NCI-H748 treated with DMSO at 0.1 percent for 48 hours (cell line): ENCODE data around the gene PLEKHN1.
"Not testable (repeated sequence)": the region's sequence is repeated elsewhere in the genome, so short reads cannot be mapped to it uniquely, and the experiment has no call there.

Experiments used
- DNase-seq: peaks from one replicate; lab custom pipeline; 2025; lab: John Stamatoyannopoulos, UW

The PLEKHN1 gene

DNA sequence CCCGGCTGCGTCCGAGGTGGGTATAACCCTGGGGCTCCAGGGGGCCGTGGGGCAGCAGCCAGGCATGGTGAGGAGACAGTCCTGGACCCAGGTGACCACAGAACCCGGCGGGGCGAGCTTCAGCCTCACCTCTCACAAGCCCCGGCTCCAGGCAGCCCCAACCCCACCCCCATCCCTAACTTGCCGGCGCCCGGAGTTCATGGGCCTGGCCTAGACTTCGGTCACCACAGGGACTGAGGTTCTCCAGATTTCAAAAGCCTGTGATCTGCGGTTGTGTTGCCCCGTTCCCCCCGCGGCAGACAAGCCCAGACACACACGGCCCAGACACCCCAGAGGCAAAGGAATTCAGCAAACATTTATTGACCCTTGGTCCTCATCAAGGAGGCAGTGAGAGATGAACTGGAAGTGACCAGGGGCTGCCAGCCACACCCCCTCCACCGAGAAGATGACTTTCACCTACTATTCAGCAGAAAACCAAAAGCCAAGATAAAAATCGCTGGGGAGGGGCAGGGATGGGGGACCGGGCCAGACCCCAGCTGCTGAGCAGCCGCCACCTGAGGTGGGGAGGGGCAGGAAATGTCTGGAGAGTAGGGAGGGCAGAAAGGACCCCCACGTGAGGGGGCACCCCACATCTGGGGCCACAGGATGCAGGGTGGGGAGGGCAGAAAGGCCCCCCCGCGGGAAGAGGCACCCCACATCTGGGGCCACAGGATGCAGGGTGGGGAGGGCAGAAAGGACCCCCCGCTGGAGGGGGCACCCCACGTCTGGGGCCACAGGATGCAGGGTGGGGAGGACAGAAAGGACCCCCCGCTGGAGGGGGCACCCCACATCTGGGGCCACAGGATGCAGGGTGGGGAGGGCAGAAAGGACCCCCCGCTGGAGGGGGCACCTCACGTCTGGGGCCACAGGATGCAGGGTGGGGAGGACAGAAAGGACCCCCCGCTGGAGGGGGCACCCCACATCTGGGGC, 29.7 kb downstream of the PLEKHN1 start:
- DNase-seq, result no peak

DNA sequence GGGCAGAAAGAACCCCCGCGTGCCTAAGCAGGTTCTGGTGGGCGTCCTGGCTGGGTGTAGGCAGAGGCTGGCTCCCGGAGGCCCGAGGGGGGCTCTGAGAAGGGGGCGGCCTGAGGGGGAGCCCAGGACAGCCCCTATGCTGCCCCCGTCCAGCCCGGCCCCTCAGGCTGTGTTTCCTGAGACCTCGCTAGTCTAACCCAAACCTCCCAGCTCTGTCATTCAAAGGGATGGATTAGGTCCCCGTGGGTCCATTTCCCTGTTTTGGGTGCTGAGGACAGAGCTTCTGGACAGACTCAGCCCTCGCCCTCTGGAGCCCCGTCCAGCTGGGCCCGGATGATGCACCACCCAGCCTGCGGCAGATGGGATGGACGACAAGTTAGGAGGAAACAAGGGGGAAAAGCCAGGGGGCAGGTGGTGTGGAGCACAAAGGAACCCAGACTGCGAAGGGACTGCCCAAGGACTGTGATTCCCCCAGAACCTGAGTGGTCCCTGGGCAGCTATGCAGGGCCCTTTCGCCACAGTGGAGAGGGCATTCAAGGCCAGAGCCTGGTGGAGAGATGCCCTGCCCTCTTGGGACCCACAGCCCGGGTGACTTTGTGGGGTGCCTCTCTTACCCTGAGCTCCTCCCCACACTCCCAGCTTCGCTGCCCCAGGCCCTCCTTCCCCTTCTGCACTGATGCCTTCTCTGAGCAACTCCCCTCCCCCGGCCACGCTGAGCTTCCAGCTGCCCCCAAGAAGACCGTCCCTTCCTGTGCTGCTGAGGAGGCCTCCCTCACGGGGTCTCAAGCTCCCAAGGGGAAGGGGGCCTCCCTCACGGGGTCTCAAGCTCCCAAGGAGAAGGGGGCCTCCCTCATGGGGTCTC, 30.8 kb downstream of the PLEKHN1 start:
- DNase-seq, result no peak

DNA sequence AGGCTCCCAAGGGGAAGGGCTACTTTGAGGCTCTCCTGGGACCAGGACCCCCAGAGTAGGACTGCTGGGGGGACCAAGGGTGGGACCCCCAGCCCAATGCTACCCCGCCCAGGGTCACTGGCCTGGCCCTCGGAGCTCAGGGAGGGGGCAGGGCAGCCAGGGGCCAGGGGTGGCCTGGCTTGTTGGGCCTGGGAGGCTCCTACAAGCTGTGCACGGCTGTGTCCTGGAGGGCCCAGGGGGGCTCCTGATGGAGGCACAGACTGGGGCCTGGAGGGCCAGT, 31.4 kb downstream of the PLEKHN1 start:
- no peak for DNase-seq

DNA sequence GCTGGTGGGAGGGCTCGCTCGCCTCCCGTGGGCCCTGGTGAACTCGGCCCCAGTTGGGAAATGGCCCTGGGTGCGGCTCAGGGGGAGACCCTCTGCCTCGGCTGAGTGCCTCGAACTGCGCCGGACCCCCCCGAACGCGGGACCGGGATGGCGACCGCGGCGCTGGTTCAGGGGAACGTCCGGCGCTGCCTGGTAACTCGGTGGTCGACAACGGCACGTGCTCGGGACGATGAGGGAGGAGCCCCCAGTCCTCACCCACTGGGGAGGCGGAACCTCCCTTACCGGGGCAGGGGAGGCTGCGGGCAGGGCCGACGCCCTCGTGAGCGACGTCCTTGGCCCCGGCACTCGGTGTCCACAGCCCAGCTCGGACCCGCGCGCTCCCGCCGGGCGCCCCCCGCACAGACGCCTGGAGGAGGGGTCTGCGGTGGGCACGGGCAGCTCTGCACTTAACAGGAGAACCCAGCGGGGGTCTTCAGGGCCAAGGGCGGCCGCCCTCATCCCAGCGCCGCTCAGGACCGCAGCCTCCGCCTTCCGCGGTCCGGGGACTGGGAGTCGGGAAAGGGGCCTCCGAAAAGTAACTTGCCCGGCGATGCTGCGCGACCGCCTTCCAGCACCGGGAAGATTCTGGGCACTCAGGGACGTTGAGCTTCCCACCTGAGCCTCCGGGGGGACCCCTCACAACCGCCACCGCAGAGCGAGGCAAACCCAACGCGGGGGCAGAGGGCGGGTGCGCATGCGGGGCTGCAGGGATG, 31.9 kb downstream of the PLEKHN1 start:
- no peak for DNase-seq

DNA sequence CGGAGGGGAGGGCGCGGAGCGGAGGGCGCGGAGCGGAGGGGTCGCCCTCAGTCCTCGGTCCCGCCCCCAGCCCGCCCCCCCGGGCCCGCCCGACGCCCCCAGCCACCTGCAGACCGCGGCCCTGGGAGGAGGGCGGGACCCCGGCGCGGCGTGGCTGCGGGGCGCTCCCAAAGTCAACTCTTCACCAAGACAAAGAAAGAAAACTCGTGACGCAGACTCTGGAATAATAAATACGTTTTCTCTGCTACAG, 32.4 kb downstream of the PLEKHN1 start:
- DNase-seq, result no peak

DNA sequence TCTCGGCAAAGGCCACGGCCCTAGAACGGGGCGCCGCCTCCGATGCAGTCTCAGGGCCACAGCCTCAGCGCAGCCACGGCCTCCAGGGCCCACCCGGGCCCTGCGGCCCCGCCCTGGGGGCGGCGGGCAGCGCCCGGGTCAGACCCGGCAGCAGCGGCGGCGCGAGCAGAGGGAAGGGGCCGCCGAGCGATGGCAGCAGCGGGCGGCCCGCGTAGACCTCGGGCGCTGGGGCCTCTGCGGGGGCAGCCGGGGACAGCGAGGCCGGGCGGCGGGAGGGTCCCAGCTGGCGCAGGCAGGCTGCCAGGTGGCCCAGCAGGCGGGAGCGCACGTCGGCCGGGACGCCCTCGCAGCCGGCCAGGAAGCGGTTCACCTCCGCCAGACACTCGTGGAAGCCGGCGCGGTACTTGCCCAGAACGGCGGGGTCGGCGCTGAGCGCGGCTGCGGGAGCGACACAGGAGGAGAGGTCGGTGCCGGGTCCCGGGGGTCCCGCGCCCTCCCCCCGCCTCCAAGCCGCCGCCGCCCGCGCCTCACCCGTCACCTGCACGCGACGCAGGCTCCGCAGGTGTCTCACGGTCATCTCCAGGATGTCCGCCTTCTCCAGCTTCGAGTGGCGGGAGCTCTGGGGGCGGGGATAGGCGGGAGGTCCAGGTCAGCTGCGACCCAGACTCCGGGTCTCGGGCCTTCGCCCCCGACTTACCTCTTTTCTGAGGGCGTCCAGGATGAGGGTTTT, 32.9 kb downstream of the PLEKHN1 start:
- DNase-seq, result peak; percentile 19

DNA sequence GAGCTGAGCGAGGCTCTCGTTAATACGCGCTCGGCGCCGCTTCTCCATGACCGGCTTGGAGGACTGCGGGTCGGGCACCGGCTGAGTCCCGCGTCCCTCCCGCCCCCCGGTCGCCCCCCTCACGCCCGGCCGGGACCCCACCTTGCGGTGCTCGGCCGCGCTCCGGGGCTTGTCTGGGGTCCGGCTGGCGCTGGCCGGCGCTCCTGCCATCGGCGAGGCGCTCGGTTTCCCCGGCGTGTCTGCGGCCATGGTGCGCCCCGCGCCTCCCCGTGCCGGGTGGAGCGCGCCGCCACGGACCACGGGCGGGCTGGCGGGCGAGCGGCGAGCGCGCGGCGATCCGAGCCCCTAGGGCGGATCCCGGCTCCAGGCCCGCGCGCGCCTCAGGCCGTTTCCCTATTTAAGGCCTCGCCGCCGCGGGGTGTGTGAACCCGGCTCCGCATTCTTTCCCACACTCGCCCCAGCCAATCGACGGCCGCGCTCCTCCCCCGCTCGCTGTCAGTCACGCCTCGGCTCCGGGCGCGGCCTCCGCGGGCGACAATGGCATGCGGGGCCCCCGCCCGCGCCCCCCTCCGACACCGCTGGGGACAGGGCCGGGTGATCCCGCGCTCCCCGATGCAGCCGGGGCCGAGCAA, 33.6 kb downstream of the PLEKHN1 start, which contains the start of gene HES4:
TSS of gene HES4 (minus strand) at position 373 of the 632 bp plus-strand sequence. CDS start at position 249, 124 bp downstream.
- peak; percentile 61 for DNase-seq

DNA sequence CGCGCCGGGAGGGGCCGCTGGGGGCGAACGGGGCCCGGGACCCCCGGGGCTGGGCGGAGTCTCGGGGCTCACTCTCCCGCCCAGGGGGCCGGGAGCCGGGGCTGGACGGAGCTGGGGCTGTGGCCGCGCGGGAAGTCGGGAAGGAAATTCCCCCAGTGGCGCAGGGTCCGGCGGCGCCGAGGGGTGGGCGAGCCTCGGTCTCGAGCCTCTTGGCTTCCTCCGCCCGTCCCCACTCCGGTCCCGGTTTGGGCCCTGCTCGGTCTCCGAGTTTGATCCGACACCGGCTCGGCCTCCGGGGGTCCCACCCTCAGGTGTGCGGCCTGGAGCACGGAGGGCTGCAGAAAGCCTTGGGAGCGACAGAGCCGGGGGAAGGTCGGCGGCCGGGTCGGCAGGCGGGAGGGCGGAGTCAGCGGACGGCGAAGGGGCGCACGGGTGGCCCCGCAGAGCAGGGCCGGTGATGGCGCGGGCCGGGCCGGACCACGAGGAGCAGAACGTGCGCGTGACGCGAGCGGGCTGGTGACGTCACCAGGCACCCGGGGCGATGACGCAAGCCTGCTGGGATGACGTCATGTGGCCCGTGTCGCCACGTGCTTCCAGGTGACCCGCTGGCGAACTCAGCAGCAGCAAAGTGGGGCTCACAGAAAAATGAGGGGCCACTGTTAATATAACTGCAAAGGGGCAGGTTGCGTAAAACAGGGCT, 34.2 kb downstream of the PLEKHN1 start:
- no peak for DNase-seq

DNA sequence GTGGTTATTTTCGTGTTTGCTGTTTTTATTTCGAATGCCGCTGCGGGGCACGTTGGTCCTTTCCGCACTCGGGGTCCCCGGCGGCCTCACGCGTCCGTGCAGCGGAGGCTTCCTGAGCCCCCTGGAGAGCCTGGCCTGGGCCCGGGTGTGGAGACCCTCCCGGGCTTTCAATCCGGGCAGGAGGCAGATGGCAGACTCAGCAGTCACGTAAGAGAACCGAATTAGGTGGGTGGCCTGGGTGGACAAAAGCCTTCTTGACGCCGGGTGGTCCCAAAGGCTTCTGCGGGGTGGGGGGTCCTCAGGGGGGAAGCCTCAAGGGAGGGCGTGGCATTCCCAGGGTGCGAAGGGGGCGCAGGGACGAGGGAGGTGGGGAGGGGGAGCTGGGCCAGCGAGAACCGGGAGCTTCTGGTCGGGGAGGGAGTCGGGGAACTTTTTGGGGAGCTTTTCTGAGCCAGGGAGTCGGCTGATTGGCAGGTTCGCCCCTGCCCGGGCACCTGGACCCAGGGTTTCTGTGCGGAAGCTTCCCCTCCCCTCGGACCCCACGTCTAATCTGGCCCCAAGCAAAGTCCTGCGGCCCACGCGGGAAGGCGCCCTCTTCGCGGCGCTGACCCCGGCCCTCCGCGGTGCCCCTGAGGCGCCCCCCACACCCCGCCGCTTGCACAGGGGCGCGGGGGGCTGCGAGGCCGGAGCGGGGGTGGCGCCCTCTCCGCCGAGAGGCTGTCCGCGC, 34.9 kb downstream of the PLEKHN1 start:
- no peak for DNase-seq

DNA sequence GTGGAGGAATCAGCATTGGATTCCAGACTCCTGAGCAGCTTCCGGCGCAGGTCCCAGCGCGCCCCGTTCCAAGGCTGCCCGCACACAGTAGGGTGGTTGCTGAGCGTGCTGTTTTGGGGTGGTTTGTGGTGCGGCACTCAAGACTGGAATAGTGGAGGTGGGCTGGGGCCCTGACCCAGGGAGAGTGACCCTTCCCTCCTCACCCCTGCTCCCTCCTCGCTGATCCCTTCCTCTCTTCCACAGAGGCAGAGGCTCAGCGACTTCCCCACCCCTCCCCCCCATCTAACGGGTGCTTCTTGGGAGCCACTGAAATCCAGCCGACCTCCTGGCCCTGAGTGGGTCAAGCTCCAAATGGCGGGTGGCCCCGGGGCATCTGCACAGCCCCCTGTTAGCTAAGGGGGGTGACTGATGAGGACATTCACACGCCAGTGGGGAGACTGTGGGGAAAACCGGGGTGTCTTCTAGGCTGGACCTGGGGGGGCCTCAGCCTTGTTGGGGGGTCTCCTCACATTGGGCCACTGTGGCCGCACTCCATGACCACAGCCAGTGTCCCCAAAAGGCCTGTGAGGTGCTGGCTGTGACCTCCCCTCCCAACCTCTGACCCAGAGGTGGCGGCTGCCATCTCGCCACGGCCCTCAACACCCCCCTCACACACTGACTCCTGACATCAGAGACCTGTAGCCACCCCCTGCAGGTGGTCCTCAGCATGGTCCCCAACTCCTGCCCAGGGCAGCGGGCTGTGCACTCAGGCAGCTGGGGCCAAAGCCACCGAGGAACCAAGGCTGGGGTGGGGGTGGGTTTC, 37.5 kb downstream of the PLEKHN1 start:
- DNase-seq, result no peak

DNA sequence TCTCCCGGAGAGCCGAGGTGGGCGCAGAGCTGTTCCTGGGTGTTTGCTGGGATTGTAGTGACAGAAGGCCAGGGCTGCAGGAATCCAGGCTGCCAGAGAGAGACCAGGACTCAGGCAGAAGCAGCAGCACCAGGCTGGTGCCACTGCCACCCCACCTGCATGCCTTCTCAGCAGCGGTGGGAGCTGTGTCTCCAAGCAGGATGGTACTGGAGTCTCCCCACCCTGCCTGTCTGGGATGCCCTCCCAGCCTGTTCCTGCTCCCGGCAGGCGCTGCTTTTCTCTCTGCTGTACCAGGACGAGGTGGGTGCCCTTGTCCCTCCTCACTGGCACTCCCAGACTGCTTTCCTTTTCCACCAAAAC, 38.1 kb downstream of the PLEKHN1 start:
- DNase-seq, result no peak

DNA sequence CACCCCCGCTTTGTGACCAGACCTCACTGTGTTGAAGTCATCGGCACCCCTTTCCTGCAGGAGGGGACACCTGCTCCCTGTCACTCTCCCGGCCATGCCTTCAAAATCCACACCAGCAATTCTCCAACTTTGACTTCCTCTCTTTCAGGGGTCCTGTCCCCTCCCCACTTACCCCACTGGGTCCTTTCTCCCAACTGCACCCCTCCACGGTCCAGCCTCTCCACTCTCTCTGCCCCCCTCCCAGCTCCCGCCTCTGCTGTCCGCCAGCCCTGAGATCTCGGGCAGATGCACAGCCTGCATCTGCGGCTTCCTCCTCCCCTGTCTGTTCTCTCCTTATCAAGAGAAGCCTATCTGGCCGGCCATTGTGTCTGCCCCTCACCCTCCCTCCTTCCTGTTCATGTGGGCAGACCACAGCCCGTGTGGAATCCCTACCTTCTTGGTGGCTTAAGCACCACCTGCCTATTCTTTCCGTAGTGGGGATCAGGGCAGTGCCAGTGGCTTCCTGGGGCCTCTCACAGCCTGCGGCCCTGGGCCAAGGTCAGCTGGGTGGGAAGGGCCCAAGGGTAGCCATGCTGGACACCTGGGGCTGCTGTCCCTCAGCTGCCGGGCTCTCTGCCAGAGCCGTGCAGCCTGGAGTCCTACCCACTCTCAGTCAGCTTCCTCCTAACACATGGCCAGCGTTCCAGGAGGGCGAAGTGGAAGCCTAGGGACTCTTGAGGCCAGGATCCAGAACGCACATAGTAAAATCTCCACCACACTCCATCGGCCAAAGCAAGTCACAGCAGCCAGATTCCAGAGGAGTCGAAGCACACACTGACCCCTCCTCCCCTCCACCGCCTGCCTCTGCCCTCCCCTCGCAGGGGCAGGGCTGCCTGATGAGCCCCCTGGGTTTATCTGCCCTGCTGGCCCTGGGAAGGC, 38.8 kb downstream of the PLEKHN1 start:
- no peak for DNase-seq

DNA sequence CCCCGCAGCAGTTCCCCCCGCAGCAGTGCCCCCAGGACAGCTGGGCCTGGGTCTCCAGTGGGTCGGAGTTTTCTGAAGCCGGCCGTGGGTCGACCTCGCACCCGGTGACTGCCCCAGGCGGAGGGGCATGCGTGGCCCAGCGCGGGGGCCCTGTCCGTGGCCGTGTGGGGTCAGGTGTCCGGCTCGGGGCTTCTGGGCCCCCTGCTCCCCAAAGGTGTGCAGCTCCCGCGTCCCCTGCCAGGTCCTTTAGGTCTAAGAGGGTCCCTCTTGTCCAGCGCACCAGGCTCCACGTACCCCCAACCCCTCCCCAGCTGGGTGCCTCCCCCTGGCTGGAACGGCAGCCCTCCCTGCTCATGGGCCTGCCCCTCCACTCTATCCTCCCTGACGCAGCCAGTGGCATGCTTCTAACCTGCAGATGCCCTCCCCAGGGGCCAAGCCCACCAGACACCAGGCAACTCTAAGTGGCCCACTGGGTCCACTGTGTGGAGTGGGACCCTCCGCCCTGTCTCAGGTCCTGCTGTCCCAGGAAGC, 39.6 kb downstream of the PLEKHN1 start:
- no peak for DNase-seq

DNA sequence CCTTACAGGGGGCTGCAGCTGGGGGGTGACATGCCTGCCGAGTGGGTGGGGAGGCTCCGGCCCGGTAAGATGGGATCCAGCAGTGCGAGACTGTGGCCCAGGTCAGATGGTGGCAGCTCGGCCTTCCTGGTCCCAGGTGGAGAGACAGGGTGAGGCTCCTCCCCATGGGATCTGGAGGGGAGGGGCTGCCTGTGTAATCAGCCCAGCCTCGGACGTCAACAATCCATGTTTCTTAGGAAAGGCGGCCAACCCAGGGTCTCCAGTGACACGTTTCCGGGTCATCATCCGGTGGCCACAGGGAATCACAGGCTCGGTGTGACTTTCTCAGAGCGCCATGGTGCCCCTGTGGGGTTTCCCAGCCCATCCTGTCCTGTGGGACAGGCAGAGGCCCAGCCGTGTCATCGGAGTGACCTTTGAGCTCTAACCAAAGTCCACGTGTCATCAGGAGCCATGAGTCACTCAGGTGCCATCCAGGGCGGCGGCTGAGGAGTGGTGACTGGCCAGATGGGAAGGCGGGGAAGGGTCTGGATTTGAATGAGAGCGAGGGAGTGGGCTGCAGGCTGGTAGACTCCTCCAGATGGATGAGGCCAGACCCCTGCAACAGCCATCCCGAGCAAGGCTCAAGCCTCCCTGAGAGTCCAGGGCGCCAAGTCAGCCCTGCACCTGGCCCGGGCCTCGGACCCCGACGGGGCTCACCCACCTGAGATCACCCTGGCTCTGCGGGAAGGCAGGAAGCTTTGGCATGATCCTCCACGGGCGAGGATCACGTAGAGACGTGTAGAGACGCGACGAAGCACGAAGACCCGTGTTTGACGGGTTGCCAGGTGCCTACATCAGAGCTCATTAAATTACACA, 40.2 kb downstream of the PLEKHN1 start:
- no peak for DNase-seq

DNA sequence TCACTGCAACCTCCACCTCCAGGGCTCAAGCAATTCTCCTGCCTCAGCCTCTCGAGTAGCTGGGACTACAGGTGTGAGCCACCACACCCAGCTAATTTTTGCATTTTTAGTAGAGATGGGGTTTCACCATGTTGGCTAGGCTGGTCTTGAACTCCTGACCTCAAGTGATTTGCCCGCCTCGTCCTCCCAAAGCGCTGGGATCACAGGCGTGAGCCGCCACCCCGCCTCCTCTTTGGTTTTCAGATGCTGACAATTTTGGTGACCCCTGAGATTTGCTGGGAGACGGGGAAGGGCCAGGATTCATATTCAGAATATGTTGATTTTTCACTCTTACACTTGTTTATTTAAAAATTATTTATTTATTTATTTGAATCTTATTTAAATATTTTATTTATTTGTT, 43.8 kb downstream of the PLEKHN1 start:
- not testable (repeated sequence) for DNase-seq

DNA sequence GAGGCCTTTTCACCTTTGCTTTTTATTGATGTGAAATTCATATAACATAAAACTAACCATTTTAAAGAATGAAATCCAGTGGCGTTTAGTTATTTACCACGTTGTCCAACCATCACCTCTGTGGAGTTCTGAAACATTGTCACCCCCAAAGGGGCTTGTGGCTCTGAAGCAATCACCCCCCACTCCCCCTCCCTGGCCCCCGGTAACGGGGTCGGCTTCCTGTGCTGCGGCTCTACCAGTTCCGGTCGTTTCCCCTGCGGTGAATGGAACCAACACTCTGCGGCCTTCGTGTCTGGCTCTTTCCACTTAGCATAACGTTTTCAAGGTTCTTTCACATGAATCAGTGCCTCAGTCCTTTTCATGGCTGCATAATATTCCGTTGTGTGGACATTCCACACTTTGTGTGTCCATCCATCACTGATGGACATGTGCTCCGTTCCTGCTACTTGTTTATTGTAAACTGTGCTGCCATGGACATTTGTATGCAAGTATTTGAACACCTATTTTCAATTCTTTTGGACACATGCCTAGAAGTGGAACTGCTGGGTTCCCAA, 45.2 kb downstream of the PLEKHN1 start:
- no peak for DNase-seq

DNA sequence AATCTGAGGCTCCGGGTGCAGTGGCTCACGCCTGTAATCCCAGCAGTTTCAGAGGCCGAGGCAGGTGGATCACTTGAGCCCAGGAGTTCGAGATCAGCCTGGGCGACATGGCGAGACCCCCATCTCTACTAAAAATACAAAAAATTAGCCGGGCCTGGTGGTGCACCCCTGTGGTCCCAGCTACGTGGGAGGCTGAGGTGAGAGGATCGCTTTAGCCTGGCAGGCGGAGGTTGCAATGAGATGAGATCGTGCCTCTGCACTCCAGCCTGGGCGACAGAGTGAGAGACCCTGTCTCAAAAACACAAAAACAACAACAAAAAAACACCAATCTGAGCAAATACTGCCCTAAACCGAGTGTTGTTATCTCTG, 46.4 kb downstream of the PLEKHN1 start:
- DNase-seq, result not testable (repeated sequence)
